Coronary artery (tissue), 2 donors: ENCODE data around the gene CHSY3.

ENCODE experiments used
- DNase-seq: peaks from one replicate; pipeline ENCODE4 v3.0.0-alpha.2; 2017; ENCODE audit warnings: low spot score
- H3K27ac ChIP-seq, 2 donors: fragments of 200-600 bp; sonication (generic); one replicate each; pipeline ENCODE4 v1.5.1; 2016 to 2019
- H3K4me3 ChIP-seq: fragments of 200-600 bp; sonication (generic); 2 replicates; pipeline ENCODE4 v1.5.1; 2016; ENCODE audit warnings: mild to moderate bottlenecking, moderate library complexity
- CTCF ChIP-seq: fragments of 200-600 bp; sonication (generic); IDR thresholded peaks from one replicate; pipeline ENCODE4 v1.5.1; 2019; ENCODE audit warnings: antibody characterized with exemption

CHSY3 gene

DNA sequence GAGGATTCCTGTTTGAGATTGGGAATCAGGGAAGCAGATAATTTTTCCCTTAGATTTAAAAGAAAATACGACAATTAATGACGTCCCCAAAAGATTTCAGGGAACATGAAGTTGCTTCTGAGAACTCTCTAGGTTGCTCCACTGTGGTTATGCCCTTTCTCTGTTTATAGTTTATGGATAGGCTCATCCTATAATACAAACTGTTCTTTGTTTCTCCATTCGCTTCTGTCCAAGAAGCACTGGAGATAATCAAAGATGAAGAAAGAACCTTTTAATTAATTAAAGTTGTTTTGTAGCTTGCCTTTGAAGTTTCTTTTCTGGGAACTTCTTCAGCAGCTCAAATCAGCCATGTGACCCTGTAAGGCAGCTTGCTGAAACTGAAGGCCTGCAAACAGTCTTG, 87.5 kb downstream of the CHSY3 start:
- no peak for TF ChIP-seq CTCF
- no peak for DNase-seq
- Histone ChIP-seq H3K27ac (no peak overlapping the region), H3K4me3 (no peak overlapping the region)

- no peak overlapping the region for H3K4me3 ChIP-seq
- no peak for TF ChIP-seq CTCF
- no peak overlapping the region for H3K27ac ChIP-seq
- no peak for DNase-seq
Observed at GRCh38 chr5:129996896-129997295, 92.6 kb downstream of the CHSY3 start.

- DNase-seq = no peak
- TF ChIP-seq CTCF = no peak
- H3K27ac ChIP-seq = no peak overlapping the region
- H3K4me3 ChIP-seq = no peak overlapping the region
Observed at GRCh38 chr5:130000460-130000859, 96.2 kb downstream of the CHSY3 start.

GRCh38 chr5:130002183-130002582, 97.9 kb downstream of the CHSY3 start:
- no peak for TF ChIP-seq CTCF
- Histone ChIP-seq H3K27ac (no peak overlapping the region), H3K4me3 (no peak overlapping the region)
- DNase-seq = no peak

DNA sequence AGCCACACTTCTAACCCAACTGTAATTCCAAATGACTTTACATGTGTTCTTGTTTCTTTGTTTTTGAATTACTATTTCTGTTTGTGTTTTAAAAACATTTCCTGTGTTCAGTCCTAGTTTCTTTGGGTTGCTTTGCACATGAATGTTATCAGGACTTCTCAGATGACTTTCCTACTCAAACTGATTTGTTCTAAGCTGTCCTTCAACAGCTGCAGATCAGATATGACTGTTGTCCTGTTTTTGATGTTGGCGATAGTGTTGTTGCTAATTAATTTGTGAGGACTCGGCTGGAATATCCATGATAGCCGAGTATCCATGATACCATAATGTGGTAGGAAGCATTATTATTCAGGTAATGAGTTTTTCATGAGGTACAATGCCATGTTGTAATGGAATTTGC, 98.6 kb downstream of the CHSY3 start:
- Histone ChIP-seq H3K27ac (no peak overlapping the region), H3K4me3 (no peak overlapping the region)
- DNase-seq = no peak
- no peak for TF ChIP-seq CTCF

GRCh38 chr5:130011986-130012385, 107.7 kb downstream of the CHSY3 start:
- no peak overlapping the region for H3K4me3 ChIP-seq
- no peak overlapping the region for H3K27ac ChIP-seq
- no peak for DNase-seq
- no peak for TF ChIP-seq CTCF

DNA sequence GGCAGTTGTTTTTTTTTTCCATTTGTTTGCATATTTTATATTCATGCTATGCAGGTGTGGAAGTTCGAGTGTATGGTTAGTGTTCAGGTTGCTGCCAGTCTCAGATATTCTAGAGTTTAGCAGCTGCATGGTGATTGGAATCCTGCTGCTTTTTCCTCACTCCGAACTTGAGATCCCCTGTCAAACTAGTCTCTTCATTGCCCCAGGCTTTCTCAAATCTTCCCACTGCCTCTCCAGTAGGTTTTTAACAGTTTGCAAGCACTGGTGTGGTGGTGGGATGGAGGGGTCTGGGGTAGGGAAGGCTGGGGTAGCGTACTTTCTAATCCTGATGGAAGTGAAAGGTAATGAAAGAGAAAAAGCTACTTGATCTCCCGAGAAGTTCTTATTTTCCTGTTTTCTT, 112.9 kb downstream of the CHSY3 start:
- Histone ChIP-seq H3K27ac (no peak overlapping the region), H3K4me3 (no peak overlapping the region)
- DNase-seq = no peak
- no peak for TF ChIP-seq CTCF
